ENCODE measurements around the gene ZFC3H1.
"Not testable (repeated sequence)": the region's sequence is repeated elsewhere in the genome, so short reads cannot be mapped to it uniquely, and the experiment has no call there.

Gene ZFC3H1

GRCh38 chr12:71626098-71626497 is 37.5 kb downstream of the ZFC3H1 start:
- no peak for DNase-seq

- DNase-seq, result no peak
These were observed 38.2 kb downstream of the ZFC3H1 start for GRCh38 chr12:71625476-71625875.

- no peak for DNase-seq
These were observed 41.7 kb downstream of the ZFC3H1 start for GRCh38 chr12:71621938-71622337.

GRCh38 chr12:71610031-71610795 is 53.4 kb downstream of the ZFC3H1 start:
- DNase-seq, result no peak

- DNase-seq, result no peak
These were observed 55.9 kb downstream of the ZFC3H1 start for GRCh38 chr12:71607494-71608330.

- DNase-seq, result peak; percentile 74
These were observed 58.6 kb downstream of the ZFC3H1 start for GRCh38 chr12:71605039-71605438.

GRCh38 chr12:71602761-71603577 is 60.7 kb downstream of the ZFC3H1 start:
- no peak for DNase-seq

- no peak for DNase-seq
These were observed 62.1 kb downstream of the ZFC3H1 start for GRCh38 chr12:71601546-71601945.

GRCh38 chr12:71599210-71599609 is 64.4 kb downstream of the ZFC3H1 start:
- no peak for DNase-seq

- DNase-seq, result no peak
These were observed 69.3 kb downstream of the ZFC3H1 start for GRCh38 chr12:71594214-71594948.

GRCh38 chr12:71592841-71593240 is 70.8 kb downstream of the ZFC3H1 start:
- DNase-seq, result no peak

- DNase-seq, result no peak
These were observed 72.0 kb downstream of the ZFC3H1 start for GRCh38 chr12:71591601-71592000.

GRCh38 chr12:71589478-71589881 is 74.2 kb downstream of the ZFC3H1 start:
- no peak for DNase-seq

GRCh38 chr12:71587012-71587411 is 76.6 kb downstream of the ZFC3H1 start:
- no peak for DNase-seq

- no peak for DNase-seq
These were observed 78.4 kb downstream of the ZFC3H1 start for GRCh38 chr12:71585218-71585617.

- no peak for DNase-seq
These were observed 79.3 kb downstream of the ZFC3H1 start for GRCh38 chr12:71584356-71584755.

GRCh38 chr12:71582925-71583324 is 80.7 kb downstream of the ZFC3H1 start:
- no peak for DNase-seq

- no peak for DNase-seq
These were observed 82.4 kb downstream of the ZFC3H1 start for GRCh38 chr12:71581206-71581605.

GRCh38 chr12:71578694-71579258 is 84.9 kb downstream of the ZFC3H1 start:
- no peak for DNase-seq

GRCh38 chr12:71576496-71576895 is 87.2 kb downstream of the ZFC3H1 start:
- DNase-seq, result no peak

- not testable (repeated sequence) for DNase-seq
These were observed 93.8 kb downstream of the ZFC3H1 start for GRCh38 chr12:71569885-71570284.

GRCh38 chr12:71567537-71567936 is 96.1 kb downstream of the ZFC3H1 start:
- no peak for DNase-seq
